ENCODE results near the gene AIG1.
"Not testable (repeated sequence)": the region's sequence is repeated elsewhere in the genome, so short reads cannot be mapped to it uniquely, and the experiment has no call there.

AIG1 gene

DNA sequence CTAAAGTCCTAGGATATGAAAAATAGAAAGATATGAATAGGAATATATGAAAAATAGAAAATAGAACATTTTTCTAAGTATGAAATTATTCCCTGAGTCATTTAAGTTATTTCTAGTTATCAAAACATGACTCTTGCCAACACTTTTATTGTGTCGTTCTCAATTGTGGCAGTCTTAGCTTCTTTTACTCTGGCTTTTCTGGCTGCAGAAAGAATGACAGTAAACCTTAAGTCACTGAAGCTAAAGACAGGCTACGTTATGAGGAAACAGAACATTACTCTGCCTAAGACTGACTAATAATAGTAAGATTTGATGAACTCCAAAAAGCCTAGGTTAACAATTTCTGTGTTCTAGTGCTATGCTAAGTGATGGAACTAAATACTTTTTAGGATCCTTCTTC, 74.6 kb downstream of the AIG1 start:
- DNase-seq: no peak

GRCh38 chr6:143135797-143136561, 75.3 kb downstream of the AIG1 start:
- no peak for DNase-seq

- no peak for DNase-seq
Measured at GRCh38 chr6:143136647-143137046, 76.0 kb downstream of the AIG1 start.

DNA sequence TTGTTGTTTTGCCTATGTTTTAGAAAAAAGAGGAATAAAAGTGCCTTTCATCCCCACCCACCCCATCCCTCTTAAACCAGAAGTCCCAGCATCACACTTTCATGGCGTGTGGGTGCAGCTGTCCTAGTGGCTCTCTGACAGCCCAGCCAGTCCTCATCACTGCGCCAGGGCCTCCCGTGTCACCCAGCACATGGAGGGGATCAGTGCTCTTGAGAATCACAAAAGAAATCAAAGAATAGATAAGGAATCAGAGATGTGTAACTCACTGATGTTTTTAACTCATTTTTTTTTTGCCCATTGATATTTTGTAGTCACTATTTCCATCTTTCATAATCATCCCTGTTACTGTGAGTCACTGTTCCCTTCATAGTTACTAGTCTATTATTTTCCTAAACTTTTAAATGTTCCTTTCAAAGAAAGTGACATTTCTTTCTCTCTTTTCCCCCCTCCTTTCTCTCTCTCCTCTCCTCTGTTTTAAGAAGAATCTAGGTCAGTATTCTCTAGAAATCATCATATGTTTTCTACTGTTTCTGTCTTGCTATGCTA, 78.6 kb downstream of the AIG1 start:
- DNase-seq: no peak

GRCh38 chr6:143139884-143140283, 79.2 kb downstream of the AIG1 start:
- DNase-seq: not testable (repeated sequence)

- no peak for DNase-seq
Measured at GRCh38 chr6:143140767-143141166, 80.1 kb downstream of the AIG1 start.

DNA sequence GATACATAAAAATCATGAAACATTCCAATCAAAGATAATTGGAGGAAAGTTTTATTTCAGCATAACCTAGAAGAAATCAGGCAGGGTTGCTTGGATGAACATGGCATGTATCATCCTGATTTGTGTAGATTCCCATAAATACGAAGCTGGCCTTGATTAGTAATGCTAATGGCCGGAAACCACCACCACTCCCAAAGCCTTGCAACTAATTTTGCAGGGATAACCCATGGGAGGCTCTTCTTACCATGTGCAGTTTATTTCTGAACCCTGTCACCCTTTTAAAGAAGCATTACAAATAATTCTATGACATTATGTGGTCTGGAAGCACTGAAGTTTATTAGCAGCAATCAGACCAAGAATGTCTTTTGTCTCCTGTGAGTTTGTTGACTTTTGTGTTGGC, 80.8 kb downstream of the AIG1 start:
- no peak for DNase-seq

DNA sequence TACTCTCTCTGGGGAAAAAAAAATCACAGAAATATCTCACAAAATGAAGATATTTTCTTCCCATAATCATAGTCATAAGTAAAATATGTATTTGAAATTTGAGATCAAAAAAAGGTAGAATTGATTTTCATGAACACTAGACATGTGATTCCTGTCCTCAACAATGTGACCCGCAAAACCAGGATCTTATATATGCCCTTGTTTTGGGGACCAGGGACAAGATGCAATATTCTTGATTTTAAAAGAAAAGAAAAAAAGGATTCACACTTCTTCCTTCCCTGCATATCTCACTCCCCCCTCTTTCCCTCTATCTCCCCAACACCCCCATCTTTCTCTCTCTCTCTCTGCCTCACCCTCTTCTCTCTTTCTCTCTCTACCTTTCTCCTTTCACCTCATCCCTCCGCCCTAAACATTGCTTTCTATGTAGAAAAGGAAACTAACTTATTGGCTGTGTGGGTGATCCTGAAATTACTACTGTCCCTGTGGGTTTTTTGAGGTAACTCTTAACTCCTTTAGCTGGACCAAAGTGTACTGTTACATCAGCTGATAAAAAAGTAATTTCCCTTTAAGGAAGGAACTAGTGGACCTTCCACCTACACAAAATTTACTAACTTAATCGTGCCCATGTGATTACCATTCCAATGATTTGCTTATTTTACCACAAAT, 85.6 kb downstream of the AIG1 start:
- DNase-seq: no peak

GRCh38 chr6:143149771-143150170, 89.1 kb downstream of the AIG1 start:
- no peak for DNase-seq

DNA sequence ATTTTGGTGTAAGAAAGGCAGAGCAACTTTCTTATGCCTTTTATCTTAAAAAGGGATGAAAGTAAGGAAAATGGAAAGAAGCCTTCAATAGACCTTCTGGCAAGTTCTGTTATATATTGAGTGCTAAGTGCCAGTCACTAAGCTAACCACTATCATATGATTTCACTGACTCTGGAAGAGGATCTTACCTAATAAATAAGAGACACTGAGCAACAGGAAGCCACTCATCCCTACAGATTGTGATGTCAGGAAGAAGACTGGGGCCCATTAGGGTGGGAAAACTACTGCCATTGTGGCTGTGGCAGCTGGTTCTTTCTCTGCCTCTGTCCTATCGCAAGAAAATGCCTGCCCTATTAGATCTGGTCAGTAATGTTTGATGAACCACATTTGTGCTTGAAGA, 89.6 kb downstream of the AIG1 start:
- no peak for DNase-seq

GRCh38 chr6:143151381-143151780, 90.7 kb downstream of the AIG1 start:
- DNase-seq: no peak

DNA sequence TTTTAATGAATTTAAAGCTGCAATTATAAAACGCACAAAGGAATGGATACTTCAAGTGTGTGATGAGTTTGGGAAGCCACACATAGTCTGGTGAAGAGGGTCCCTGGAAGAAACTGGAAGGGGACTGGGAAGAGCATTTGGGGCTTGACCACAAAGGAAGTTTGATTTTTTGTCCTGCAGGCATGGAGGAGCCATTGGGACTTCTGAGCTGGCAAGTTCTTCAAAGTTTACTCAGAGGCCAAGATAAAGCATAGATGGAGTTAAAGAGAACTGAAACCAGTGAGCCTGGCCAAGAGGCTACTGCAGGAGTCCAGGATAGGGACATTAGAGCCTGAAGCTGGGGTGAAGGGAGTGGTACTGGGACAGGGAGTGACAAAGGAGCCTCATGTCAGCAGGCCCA, 95.0 kb downstream of the AIG1 start:
- no peak for DNase-seq

- DNase-seq: no peak
Measured at GRCh38 chr6:143157131-143157530, 96.4 kb downstream of the AIG1 start.

DNA sequence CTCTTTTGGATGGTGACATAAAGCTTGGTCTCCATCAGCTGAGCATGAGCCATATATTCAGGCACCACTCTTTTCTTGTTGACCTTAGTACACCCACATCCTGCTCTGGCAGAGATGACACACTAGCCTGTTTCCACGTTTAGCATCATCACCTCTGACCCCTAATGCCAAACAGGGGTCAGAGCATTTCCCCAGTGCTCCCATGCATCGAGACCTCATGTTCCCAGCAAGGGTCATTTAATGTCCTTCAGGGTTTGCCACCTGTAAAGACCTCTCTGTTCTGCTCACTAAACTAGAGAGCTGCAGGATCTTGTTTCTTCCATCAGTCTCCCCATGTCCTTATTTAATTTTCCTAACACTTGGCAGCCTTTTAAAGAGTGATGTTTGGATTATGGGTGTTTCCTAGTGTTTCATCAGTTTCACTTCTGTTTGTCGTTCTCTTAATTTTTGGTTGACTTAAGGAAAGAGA, 97.5 kb downstream of the AIG1 start:
- DNase-seq: no peak

DNA sequence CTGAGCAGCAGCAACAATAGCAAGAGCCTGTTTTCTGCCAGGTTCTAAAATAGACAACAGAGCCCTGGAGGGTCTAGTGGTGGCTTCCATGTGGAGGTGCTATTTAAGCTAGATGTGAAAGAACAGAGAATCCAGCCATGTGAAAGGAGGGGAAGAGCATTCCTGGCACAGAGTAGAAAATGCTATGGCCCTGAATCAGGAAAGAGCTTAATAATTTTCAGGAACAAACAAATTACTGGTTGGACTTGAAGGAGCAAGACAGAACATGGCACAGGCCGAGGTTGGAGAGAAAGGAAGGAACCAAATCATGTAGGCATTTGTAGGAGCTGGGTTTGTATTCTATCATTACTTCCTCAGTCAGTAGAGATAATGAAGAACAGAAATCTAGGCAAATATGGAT, 98.3 kb downstream of the AIG1 start:
- DNase-seq: no peak

- DNase-seq: no peak
Measured at GRCh38 chr6:143160015-143160414, 99.3 kb downstream of the AIG1 start.

- DNase-seq: no peak
Measured at GRCh38 chr6:143160439-143161220, 99.9 kb downstream of the AIG1 start.

DNA sequence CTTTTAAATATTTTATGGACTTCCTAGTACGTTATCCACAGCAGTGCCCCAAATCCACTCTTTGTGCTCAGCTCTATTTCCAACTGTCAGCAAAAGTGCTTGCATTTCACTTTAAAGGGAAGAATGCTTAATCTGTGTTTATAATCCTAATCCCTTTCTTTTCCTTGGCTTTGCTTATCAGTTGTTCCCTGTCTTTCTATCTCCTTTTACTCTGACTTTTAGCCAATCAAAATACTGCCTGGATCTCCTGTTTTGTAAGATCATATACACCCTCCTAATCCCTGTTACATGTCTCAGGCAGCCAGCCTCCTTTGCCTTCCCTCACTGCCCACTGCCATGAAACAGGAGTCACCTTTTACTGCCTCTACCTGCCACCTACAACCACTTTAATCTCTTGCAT, 102.9 kb downstream of the AIG1 start:
- no peak for DNase-seq

DNA sequence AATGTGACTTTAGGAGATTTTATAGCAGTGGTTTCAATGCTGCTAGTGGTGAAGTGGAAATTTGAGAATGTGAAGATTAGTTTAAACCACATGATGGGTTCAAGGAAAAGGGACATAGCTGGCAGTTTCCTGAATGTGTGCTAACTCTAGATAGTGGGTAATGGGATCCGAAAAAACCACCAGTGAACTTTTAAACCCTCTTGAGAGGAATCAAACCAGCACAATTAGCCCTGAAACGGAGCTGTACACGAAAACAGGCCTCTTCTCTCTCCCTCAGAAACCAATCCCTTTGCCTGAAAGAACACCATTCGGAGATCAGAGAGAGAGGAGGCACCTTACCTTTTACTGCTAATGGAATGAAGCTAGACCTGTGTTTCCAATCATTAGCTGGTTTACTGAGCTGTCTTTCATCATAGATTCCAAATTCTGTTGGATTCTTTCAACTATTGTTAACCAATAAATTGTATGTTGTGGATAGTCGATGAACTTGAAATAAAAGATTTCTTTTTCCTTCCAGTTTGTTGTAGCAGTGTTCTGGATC, 103.9 kb downstream of the AIG1 start:
- no peak for DNase-seq

DNA sequence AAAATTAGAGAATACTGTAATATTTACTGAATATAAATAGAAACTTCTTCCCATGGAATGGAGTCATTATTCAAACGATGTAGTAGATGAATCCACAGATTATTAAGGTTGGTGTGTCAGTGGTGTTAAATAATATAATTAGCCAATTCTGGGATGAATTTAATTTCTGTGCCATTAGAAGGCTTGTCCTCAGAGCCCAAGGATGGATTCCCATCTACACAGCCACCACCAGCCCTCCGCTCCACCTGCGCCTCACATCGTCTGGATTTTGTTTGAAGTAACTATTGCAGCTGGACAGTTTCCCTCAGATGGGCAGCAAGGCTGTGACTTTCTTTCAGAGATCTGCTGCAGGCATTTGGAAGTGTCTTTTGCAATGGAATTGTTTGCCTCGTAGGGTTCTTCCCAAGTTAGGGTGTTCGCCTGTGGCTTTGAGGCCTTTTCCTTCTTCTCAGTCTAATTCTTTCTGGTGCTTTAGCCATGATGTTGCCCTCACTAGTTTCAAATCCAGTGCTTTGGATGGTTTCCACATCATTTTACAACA, 104.7 kb downstream of the AIG1 start:
- DNase-seq: no peak

DNA sequence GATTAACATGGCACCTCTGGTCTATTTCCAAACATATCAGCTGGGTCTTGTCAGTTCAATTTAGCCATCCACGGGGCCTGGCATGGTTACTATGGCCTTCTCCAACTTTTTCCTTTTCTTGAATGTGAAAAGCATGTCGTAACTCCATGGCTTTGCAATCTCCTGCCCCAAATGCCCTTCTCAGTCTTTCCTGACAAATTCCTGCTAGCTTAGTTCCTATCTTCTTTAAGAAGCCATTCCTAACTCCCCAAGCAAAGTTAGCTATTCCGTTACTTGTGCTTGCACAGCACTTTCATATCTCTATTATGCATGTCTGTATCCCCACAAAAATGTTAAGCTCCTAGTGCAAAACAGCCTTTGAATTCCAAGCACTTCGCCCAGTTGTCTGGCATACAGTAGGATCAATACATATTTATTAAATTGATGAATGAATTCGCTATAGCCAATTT, 105.6 kb downstream of the AIG1 start:
- no peak for DNase-seq

GRCh38 chr6:143167224-143167623, 106.5 kb downstream of the AIG1 start:
- DNase-seq: no peak

- DNase-seq: not testable (repeated sequence)
Measured at GRCh38 chr6:143168396-143168816, 107.7 kb downstream of the AIG1 start.
